HCT116 (cell line): ENCODE measurements around the gene ABCB10. TPM values are rescaled to one million over a fixed set of nuclear protein-coding genes. Genes with fewer than 3 reads are reported as not detected.

Experiments used
- ATAC-seq: fragments of 200-7000 bp; cut with Tn5 transposase; 2 replicates; pipeline ENCODE4 v1.9.1; 2020; ENCODE audit warnings: mild to moderate bottlenecking, moderate library complexity
- BruUV-seq: library from RNA; stranded (reverse); fragments of 400-500 nt; replicated peaks from 2 replicates; lab custom pipeline; 2021; lab: Mats Ljungman, UMichigan
- CTCF ChIA-PET: fragments of 300-600 bp; sonication (Branson Sonifier 250); formaldehyde crosslinking; loops from one replicate; lab custom pipeline; 2021; ENCODE audit warnings: antibody characterized with exemption; lab: Charles Lee
- POLR2A ChIA-PET: fragments of 300-600, 350-600 bp; sonication (Branson Sonifier 250); formaldehyde crosslinking; loops from one replicate; lab custom pipeline; 2021; ENCODE audit warnings: antibody characterized with exemption; lab: Charles Lee
- RAD21 ChIA-PET, 2 experiments: fragments of 300-600 bp; sonication (Branson Sonifier 250); formaldehyde crosslinking; loops; one replicate each; lab custom pipeline; 2023; ENCODE audit warnings: low total read pairs in 2 of 2; ENCODE audit not compliant: uncharacterized antibody in 2 of 2, unreplicated experiment in 2 of 2, low non-redundant PET in 1 of 2; lab: Charles Lee
- DNase-seq: peaks from one replicate; pipeline ENCODE4 v3.0.0-alpha.2; 2010; ENCODE audit warnings: low read depth, low spot score
- H2AFZ ChIP-seq: fragments of 200-600 bp; shearing (Covaris generic), sonication (generic); 2 replicates; pipeline ENCODE4 v1.6.1; 2017; ENCODE audit warnings: low read depth, mixed run types, mixed read lengths, antibody characterized with exemption, low read length; ENCODE audit not compliant: poor library complexity, severe bottlenecking
- H3K27ac ChIP-seq: 2 replicates; pipeline ENCODE4 v1.5.1; 2012; ENCODE audit warnings: low read depth, low read length
- H3K27me3 ChIP-seq: fragments of 200-600 bp; sonication (generic); 2 replicates; pipeline ENCODE4 v1.6.1; 2016; ENCODE audit warnings: mixed run types, low read length, mixed read lengths; ENCODE audit not compliant: insufficient read depth
- H3K36me3 ChIP-seq, 2 experiments: fragments of 200-500 bp in 1 of 2; fragments of 200-600 bp in 1 of 2; sonication (Bioruptor generic) in 1 of 2; sonication (generic) in 1 of 2; 2 replicates each; pipeline versions ENCODE4 v1.5.1 to v1.6.1; 2014 to 2016; ENCODE audit warnings: low read length in 2 of 2, inconsistent platforms in 1 of 2, mixed read lengths in 1 of 2, mixed run types in 1 of 2; ENCODE audit not compliant: insufficient read depth in 2 of 2, control insufficient read depth in 1 of 2
- H3K4me1 ChIP-seq, 2 experiments: fragments of 200-600 bp in 1 of 2; sonication (generic) in 1 of 2; 2 replicates each; pipeline versions ENCODE4 v1.5.1 to v1.6.1; 2012 to 2017; ENCODE audit warnings: low read length in 2 of 2, inconsistent platforms in 1 of 2, mild to moderate bottlenecking in 1 of 2, mixed read lengths in 1 of 2, mixed run types in 1 of 2, moderate library complexity in 1 of 2; ENCODE audit not compliant: insufficient read depth in 2 of 2, control insufficient read depth in 1 of 2
- H3K4me2 ChIP-seq: fragments of 200-600 bp; sonication (generic); 2 replicates; pipeline ENCODE4 v1.6.1; 2017; ENCODE audit warnings: mixed run types, low read length, mixed read lengths
- H3K4me3 ChIP-seq, 2 experiments: fragments of 200-600 bp in 1 of 2; sonication (generic) in 1 of 2; replicated peaks in 1 of 2; 2 replicates each; pipeline ENCODE4 v1.5.1; 2011 to 2016; ENCODE audit warnings: low read length in 2 of 2, control low read depth in 1 of 2, low read depth in 1 of 2, mild to moderate bottlenecking in 1 of 2, mixed read lengths in 1 of 2, mixed run types in 1 of 2
- H3K79me2 ChIP-seq: fragments of 200-600 bp; sonication (generic); 2 replicates; pipeline ENCODE4 v1.6.1; 2017; ENCODE audit warnings: mild to moderate bottlenecking, mixed run types, low read length, moderate library complexity, mixed read lengths; ENCODE audit not compliant: insufficient read depth
- H3K9ac ChIP-seq: fragments of 200-600 bp; sonication (generic); 2 replicates; pipeline ENCODE4 v1.6.1; 2016; ENCODE audit warnings: low read length, mixed read lengths
- H3K9me2 ChIP-seq: fragments of 200-600 bp; sonication (generic), shearing (Covaris generic); 2 replicates; pipeline ENCODE4 v1.6.1; 2017; ENCODE audit warnings: mixed run types, mild to moderate bottlenecking, moderate library complexity; ENCODE audit not compliant: insufficient read depth
- H3K9me3 ChIP-seq, 2 experiments: fragments of 200-500 bp in 1 of 2; fragments of 200-600 bp in 1 of 2; sonication (Bioruptor generic) in 1 of 2; sonication (generic) in 1 of 2; 2 replicates each; pipeline ENCODE4 v1.6.1; 2014 to 2017; ENCODE audit warnings: low read length in 2 of 2, mixed read lengths in 2 of 2, inconsistent platforms in 1 of 2, low read depth in 1 of 2, mild to moderate bottlenecking in 1 of 2, mixed run types in 1 of 2, moderate library complexity in 1 of 2; ENCODE audit not compliant: control insufficient read depth in 1 of 2, insufficient read depth in 1 of 2
- H4K20me1 ChIP-seq: fragments of 200-600 bp; sonication (generic), shearing (Covaris generic); 2 replicates; pipeline ENCODE4 v1.6.1; 2017; ENCODE audit warnings: mixed run types, mild to moderate bottlenecking, moderate library complexity; ENCODE audit not compliant: insufficient read depth
- EGR1 ChIP-seq: IDR thresholded peaks from 2 replicates; pipeline ENCODE4 v1.6.1; 2012; ENCODE audit warnings: low read depth
- ELF1 ChIP-seq: IDR thresholded peaks from 2 replicates; pipeline ENCODE4 v1.6.1; 2012; ENCODE audit warnings: low read depth, borderline replicate concordance
- EZH2 ChIP-seq: fragments of 200-600 bp; sonication (generic); IDR thresholded peaks from 2 replicates; pipeline ENCODE4 v1.6.1; 2017; ENCODE audit warnings: antibody characterized with exemption, mixed run types
- POLR2A ChIP-seq: IDR thresholded peaks from 2 replicates; pipeline ENCODE4 v1.7.0; 2011; ENCODE audit warnings: borderline replicate concordance; ENCODE audit not compliant: insufficient read depth, insufficient read length; ENCODE audit errors: extremely low read depth
- POLR2AphosphoS5 ChIP-seq: IDR thresholded peaks from 2 replicates; pipeline ENCODE4 v1.6.1; 2011; ENCODE audit warnings: mild to moderate bottlenecking, low read depth, low read length, moderate library complexity
- REST ChIP-seq: IDR thresholded peaks from 2 replicates; pipeline ENCODE4 v1.6.1; 2012; ENCODE audit warnings: low read depth
- SP1 ChIP-seq: IDR thresholded peaks from 2 replicates; pipeline ENCODE4 v1.6.1; 2012; ENCODE audit warnings: low read depth
- SRF ChIP-seq: IDR thresholded peaks from 2 replicates; pipeline ENCODE4 v1.6.1; 2012; ENCODE audit warnings: low read depth
- ZFX ChIP-seq: fragments of 450-650 bp; IDR thresholded peaks from 2 replicates; pipeline ENCODE4 v1.6.1; 2017
- intact Hi-C: fragments of 100-400 bp; cut with micrococcal nuclease; formaldehyde crosslinking; loops from 2 replicates; pipeline ENCODE4 v1.10.0; 2022
- total RNA-seq: library from RNA; stranded (reverse); gene quantifications from one replicate; pipeline ENCODE4 v1.2.1, GENCODE V29; 2021; ENCODE audit not compliant: unreplicated experiment

ABCB10 gene
- total RNA-seq, 1 experiment from 2014 or later, result 20.3 TPM

DNA sequence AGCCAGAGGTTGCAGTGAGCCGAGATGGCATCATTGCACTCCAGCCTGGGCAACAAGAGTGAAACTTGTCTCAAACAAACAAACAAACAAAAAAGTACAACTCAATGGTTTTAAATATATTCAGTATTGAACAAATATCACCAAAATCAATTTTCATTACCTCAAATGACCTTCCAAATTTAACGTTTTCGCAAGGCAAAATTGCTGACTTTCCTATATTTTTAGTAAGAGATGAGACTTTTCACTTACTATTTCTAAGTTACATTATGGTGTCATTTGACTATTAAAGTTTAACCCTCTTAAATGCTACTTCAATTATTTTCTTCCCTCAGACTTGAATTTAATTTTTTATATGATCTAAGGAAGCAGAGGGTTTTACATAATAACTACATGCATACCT lies 23.0 kb upstream of the ABCB10 start:
- intact Hi-C loops, result no loop called here
- no peak overlapping the region for H3K9ac ChIP-seq
- no peak overlapping the region for H3K27ac ChIP-seq
- no peak for TF ChIP-seq EGR1
- no peak for TF ChIP-seq SRF
- no peak for TF ChIP-seq POLR2AphosphoS5
- no peak for TF ChIP-seq ZFX
- TF ChIP-seq POLR2A, result no peak
- TF ChIP-seq SP1, result no peak
- TF ChIP-seq EZH2, result no peak
- TF ChIP-seq ELF1, result no peak
- no peak for TF ChIP-seq REST
- BruUV-seq, result no TSS peak
- H4K20me1 ChIP-seq, result no peaks in the 10 kb centered on the region
- H3K9me3 ChIP-seq, result no peaks in the 10 kb centered on the region
- H3K9me2 ChIP-seq, result no peaks in the 10 kb centered on the region
- ChIA-PET CTCF (no interaction called here), POLR2A (no interaction called here), RAD21 (no interaction called here)
- H3K79me2 ChIP-seq, result no peaks in the 10 kb centered on the region
- no peaks in the 10 kb centered on the region for H3K4me1 ChIP-seq
- H3K4me3 ChIP-seq, result no peak overlapping the region
- no peak overlapping the region for H3K4me2 ChIP-seq
- no peak for DNase-seq
- H3K36me3 ChIP-seq, result no peaks in the 10 kb centered on the region
- H2AFZ ChIP-seq, result no peak overlapping the region
- ATAC-seq, result no peak
- no peaks in the 10 kb centered on the region for H3K27me3 ChIP-seq
